MM.1S (cell line): ENCODE measurements around the gene ELMO3.

ENCODE experiments used
- CTCF ChIP-seq: fragments of 300-600 bp; sonication (generic); IDR thresholded peaks from 2 replicates; pipeline ENCODE4 v1.5.1; 2016; ENCODE audit warnings: antibody characterized with exemption, low read length, mixed read lengths
- EZH2 ChIP-seq: fragments of 300-600 bp; sonication (generic); optimal IDR thresholded peaks from 2 replicates; pipeline ENCODE3; 2017; ENCODE audit warnings: low read depth, mild to moderate bottlenecking, antibody characterized with exemption, low read length, mixed read lengths

GRCh38 chr16:67207249-67208091 lies 8.5 kb downstream of the ELMO3 start:
- TF ChIP-seq CTCF (no peak), EZH2 (no peak)
